Transverse colon (tissue), 4 donors: ENCODE results near the gene RAPGEF5.

Experiments
- EP300 ChIP-seq: sonication (generic); formaldehyde crosslinking; IDR thresholded peaks from one replicate; pipeline ENCODE4 v1.6.1; 2017; ENCODE audit warnings: antibody characterized with exemption, low read depth
- POLR2A ChIP-seq: fragments of 450-650 bp; IDR thresholded peaks from one replicate; pipeline ENCODE4 v1.6.1; 2016; ENCODE audit warnings: antibody characterized with exemption, mild to moderate bottlenecking, moderate library complexity
- POLR2AphosphoS5 ChIP-seq, 3 donors: sonication (generic); formaldehyde crosslinking; IDR thresholded peaks; one replicate each; pipeline ENCODE4 v1.6.1; 2016; ENCODE audit warnings: antibody characterized with exemption in 3 of 3
- TF ChIP-seq, protein P1 (sequence below), 5 experiments: fragments of 200-600 bp in 3 of 5; fragments of 450-650 bp in 2 of 5; sonication (generic) in 3 of 5; IDR thresholded peaks; 1 replicate in 2 of 5; 2 replicates in 3 of 5; pipeline ENCODE4 v1.5.1; 2016 to 2017; ENCODE audit warnings: antibody characterized with exemption in 5 of 5, inconsistent platforms in 3 of 5, mild to moderate bottlenecking in 2 of 5, moderate library complexity in 1 of 5

DNA sequence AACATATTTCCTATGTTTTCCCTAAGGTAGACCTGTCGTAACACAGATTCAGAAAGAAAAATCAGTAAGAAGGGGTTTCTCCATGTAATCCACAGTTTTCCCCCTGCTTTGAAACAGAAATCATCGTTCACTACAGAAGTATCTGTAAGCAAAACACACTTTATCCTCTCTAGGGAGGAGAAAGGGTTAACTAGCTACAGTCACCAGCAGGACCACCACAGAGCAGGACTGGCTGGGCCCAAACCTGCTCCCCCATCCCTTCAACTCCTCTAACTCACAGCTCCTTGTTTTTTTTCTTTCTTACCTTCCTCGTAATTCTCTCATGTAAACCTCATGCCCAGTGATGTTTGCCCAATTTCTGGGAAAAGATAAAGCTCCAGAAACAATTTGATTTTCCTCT is 167.7 kb downstream of the RAPGEF5 start:
- TF ChIP-seq, protein P1, sequence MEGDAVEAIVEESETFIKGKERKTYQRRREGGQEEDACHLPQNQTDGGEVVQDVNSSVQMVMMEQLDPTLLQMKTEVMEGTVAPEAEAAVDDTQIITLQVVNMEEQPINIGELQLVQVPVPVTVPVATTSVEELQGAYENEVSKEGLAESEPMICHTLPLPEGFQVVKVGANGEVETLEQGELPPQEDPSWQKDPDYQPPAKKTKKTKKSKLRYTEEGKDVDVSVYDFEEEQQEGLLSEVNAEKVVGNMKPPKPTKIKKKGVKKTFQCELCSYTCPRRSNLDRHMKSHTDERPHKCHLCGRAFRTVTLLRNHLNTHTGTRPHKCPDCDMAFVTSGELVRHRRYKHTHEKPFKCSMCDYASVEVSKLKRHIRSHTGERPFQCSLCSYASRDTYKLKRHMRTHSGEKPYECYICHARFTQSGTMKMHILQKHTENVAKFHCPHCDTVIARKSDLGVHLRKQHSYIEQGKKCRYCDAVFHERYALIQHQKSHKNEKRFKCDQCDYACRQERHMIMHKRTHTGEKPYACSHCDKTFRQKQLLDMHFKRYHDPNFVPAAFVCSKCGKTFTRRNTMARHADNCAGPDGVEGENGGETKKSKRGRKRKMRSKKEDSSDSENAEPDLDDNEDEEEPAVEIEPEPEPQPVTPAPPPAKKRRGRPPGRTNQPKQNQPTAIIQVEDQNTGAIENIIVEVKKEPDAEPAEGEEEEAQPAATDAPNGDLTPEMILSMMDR (IDR thresholded peaks at IDR 0.05), result no peak
- TF ChIP-seq POLR2A, result no peak
- no peak for TF ChIP-seq EP300
- no peak for TF ChIP-seq POLR2AphosphoS5 (IDR thresholded peaks at IDR 0.05)
